Left lobe of liver (tissue), 2 donors: ENCODE measurements around the gene MDFIC. TPM values are rescaled to one million over a fixed set of nuclear protein-coding genes. Genes with fewer than 3 reads are reported as not detected.

Source experiments
- ATAC-seq: fragments of 200-7000 bp; cut with Tn5 transposase; one replicate; pipeline ENCODE4 v1.9.1; 2020; ENCODE audit warnings: mild to moderate bottlenecking, moderate library complexity
- DNase-seq: peaks from one replicate; pipeline ENCODE4 v3.0.0-alpha.2; 2020; ENCODE audit warnings: low spot score
- total RNA-seq: library from RNA; stranded (reverse); gene quantifications from one replicate; pipeline ENCODE4 v1.2.1, GENCODE V29; 2021
- donor health status: DM: no; HTN: no; CAD: no; lungs with moderate emphysema.
- donor health status: DM: no; HTN: yes; CAD: no.

The MDFIC gene
- total RNA-seq, 1 donor from 2014 or later, result 8.0 TPM

DNA sequence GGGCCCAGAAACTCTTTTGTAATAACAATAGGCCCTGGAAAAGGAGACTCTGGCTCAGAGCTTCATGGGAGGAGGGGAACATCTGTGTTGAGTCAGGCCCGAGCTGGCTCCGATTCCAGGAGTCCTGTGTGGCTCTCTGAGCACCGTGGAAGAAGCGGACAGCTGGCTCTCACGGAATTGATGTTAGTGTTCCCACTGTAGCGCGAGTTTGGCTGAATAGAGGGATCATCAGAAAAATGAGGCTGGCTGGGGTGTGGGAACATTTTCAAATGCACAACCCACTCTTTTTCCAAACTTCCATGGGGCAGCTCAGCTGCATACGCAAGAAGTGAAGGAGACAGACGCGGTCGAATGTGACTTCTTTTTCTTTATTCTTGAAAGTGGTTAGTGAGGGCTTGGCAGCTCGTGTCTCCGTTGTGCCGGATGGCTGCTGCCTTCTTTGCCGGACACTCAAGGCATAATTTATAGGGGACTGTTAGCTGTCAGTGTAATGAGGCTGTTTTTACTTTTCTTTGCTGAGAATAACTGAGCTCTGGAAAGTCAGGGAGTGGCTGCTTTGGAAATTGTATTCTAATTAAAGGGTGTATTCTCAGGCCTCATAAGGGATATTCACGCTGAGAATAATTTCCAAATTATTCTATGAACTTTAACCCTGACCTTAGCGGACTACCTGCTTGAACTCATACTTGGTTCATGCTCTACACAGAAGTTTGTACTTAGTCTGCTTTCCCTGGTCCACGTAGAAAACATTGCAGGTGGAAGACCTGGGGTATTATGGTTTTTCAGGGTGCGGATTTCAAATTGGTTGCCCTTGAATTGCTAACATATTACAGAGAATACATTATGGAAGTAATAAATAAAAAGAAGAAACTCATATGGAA is 23.1 kb downstream of the MDFIC start:
- ATAC-seq (peak; percentile 76), DNase-seq (no peak)

DNA sequence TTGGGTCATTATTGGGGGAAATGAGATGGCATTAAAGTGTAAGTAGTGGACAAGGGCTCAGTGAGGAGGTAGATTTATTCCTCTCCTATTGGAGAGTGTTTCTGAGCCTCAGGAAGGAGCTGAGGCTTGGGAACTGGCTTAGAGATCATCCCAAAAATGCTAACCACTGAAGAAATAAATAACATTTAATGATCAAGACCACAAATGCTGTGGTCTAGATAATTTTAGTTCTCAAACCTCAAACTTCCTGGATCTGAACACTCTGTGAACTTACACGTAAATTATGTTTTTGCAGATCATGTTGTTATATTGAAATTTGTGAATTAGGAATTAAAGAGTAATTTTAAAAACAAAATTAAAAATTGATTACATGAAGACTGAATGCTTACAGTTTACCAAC is 27.3 kb downstream of the MDFIC start:
- ATAC-seq (no peak), DNase-seq (no peak)

DNA sequence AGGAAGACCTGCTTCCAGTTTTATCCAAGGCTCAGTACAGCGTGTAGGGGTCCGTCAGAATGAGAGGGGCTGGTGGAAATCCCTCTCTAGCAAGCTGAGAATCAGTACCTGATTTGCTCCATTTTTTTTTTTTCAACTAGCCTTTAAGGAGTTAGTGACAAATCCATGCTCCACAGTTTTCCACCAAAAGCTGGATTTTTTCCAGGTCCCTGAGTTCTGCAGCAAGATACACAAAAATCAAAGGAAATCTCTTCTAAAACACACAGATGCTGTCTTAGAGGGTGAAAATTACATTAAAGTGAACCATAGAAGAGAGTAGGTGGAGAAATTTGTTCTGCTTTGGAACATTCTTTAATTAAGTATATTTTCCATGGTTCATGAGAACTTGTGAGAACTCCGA is 30.4 kb downstream of the MDFIC start:
- ATAC-seq, result no peak
- no peak for DNase-seq

GRCh38 chr7:114953724-114954123 is 31.8 kb downstream of the MDFIC start:
- no peak for DNase-seq
- ATAC-seq, result no peak

- no peak for ATAC-seq
Measured at GRCh38 chr7:114956702-114957101, 34.8 kb downstream of the MDFIC start.

DNA sequence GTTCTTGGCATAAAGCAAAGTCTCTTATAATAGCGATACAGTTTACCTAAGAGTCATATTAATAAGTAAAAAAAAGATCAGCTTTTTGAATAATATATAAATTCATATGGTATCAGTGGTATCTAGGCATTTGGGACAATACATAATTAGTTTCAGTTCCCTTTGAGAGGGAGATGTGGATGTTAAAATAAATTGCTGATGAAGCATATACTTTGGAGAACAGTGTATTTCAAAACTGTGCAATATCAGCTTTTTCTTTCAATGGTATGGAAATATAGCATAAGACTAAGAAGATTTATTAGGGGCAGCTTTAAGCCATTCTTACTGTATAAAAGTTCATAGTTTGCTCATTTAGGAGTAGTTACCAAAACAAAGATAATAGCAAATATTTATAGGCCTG is 35.5 kb downstream of the MDFIC start:
- ATAC-seq, result no peak
- DNase-seq, result no peak

More at GRCh38 chr7:114956702-114957101, 34.8 kb downstream of the MDFIC start:
- DNase-seq, result no peak

DNA sequence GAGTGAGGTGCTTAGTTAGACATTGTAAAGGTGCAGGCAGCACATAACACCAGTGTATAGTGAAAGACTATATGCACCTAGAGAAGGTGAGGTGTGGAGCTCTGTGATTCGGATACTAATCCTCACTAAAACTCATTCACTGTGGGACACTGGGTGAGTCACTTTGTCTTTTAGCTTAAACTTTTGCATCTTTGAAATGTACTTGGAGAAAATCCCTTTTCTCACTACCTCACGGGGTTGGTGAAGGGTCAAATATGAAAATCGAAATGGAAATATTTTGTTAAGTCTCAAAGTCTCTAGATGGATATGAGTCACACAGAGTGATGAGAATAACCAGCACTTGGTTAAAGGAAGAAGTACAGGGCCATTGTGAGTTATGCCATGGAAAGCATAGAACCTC is 38.0 kb downstream of the MDFIC start:
- ATAC-seq, result no peak
- DNase-seq, result no peak

GRCh38 chr7:114962441-114962840 is 40.5 kb downstream of the MDFIC start:
- no peak for ATAC-seq
- no peak for DNase-seq

GRCh38 chr7:114966156-114966555 is 44.3 kb downstream of the MDFIC start:
- DNase-seq, result no peak
- ATAC-seq, result no peak

- DNase-seq (no peak), ATAC-seq (no peak)
Measured at GRCh38 chr7:114969096-114969495, 47.2 kb downstream of the MDFIC start.

DNA sequence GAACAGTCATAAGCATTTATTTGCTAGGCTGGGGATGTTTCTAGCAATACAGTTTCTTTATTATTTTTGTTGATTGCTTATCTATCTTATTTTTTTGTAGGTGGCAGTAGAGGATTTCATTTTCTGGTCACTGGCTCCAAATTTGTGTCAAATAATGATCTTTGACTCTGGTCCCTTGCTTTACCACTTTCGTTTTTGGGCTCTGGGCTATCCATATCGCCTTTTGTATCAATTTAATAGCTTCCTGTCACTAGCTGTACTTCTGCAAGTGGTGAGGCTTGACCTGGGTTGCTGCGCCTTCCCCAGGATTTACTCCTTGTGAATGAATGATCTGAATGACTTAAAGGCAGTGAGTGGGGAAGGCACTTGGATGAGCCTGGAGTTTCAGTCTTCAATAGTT is 48.4 kb downstream of the MDFIC start:
- DNase-seq, result no peak
- peak; percentile 91 for ATAC-seq

- ATAC-seq (peak; percentile 68), DNase-seq (no peak)
Measured at GRCh38 chr7:114970732-114971131, 48.8 kb downstream of the MDFIC start.

- ATAC-seq (peak; percentile 14), DNase-seq (no peak)
Measured at GRCh38 chr7:114972567-114972966, 50.7 kb downstream of the MDFIC start.

GRCh38 chr7:114973147-114973546 is 51.3 kb downstream of the MDFIC start:
- ATAC-seq, result no peak
- no peak for DNase-seq

DNA sequence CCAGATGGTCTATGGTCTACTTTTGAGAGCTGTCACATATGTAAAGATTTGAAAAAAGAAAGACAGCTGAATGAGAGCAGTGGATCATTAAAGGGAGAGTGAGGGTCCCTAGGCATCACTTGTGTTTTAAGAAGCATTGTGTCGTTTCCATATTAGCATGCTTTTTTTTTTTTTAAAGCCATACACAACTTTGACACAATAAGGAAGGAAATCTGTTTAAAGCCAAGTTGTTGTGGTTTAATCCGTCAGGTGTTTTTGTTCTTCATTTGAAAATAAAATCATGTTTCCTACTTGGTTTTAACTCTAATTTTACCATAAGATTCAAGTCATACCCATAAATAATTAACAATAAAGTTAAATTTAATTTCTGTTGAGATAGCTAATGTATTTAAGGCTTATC is 53.5 kb downstream of the MDFIC start:
- DNase-seq, result no peak
- no peak for ATAC-seq

DNA sequence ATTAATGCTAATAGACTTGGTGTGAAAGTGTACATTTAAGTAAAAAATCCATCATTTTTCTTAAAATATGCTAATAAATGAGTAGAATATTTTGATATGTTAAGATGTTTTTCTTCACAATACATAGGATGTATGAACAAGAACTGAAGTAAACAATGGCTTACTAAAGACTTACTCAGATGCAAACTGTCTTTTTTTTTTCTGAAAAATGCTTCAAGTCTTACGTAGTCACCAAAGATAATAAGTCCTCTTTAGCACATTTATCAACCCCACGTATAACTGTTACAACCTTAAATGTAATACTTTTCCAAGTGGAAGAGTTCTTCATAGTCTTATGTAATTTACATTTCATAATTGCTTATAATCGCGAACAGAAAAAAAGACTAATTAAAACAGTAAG is 54.8 kb downstream of the MDFIC start:
- DNase-seq (no peak), ATAC-seq (no peak)

DNA sequence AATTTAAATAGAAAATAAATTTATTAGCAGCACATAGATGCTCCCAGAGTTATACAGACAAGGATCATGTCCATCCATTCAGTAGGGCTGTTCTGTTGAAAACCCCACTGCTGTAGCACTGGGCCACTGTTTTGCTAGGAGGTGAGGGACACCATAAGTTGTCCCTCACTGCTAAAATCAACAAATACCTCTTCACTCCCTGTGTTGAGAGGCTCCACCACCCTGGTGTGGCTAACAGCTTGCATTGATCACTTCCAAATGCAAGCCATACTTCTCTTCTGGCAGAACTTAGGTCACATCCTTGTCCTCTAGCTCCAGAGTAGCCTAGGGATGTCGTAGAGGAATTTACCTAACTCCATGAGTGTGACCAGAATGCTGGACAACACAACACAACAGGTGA is 55.4 kb downstream of the MDFIC start:
- DNase-seq, result no peak
- ATAC-seq, result no peak

DNA sequence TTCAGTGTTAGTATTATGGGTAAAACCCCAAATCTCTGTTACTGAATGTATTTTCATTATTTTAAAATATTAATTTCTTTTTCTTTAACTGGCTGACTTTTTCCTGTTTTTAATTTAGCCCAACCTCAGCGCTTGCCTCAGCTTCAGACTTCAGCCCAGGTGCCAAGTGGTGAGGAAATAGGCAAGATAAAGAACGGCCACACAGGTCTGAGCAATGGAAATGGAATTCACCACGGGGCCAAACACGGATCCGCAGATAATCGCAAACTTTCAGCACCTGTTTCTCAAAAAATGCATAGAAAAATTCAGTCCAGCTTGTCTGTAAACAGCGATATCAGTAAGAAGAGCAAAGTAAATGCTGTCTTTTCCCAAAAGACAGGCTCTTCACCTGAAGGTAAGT is 57.5 kb downstream of the MDFIC start:
- ATAC-seq, result peak; percentile 97
- DNase-seq, result peak; percentile 76

GRCh38 chr7:114979803-114980507 is 58.1 kb downstream of the MDFIC start:
- no peak for DNase-seq
- peak; percentile 55 for ATAC-seq

- DNase-seq (no peak), ATAC-seq (peak; percentile 29)
Measured at GRCh38 chr7:114981323-114981722, 59.4 kb downstream of the MDFIC start.

DNA sequence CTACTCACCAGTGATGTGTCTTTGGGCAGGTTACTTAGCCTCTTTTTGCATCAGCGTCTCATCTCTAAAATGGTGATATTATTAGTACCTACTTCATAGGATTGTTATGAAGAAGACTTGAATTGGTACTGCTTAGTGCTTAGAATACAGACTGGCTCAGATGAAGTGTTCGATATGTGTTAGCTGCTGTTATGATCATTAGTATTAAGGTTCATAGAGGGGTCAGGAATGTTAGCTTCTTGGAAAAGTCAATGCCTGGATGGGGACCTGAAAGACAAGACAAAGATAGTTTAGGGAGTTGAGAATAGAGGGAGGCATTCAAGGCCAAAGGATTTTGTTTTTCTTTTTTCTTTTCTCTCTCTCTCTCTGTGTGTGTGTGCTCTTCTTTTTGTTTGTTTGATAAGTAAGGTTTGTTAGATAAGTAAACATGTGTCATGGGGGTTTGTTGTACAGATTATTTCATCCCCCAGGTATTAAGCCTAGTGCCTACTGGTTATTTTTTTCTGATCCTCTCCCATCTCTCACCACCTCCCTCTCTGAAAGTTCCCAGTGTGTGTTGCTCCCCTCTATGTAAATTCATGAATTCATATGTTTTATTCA is 63.3 kb downstream of the MDFIC start:
- ATAC-seq (no peak), DNase-seq (no peak)
